OCI-LY7 (cell line): ENCODE measurements around the gene NTF3. TPM values are rescaled to one million over a fixed set of nuclear protein-coding genes. Genes with fewer than 3 reads are reported as not detected.

ENCODE experiments used
- BruUV-seq: library from RNA; stranded (reverse); fragments of 400-500 nt; replicated peaks from 2 replicates; lab custom pipeline; 2021; lab: Mats Ljungman, UMichigan
- CTCF ChIA-PET: fragments of 300-600 bp; sonication (Branson Sonifier 250); formaldehyde crosslinking; loops from one replicate; lab custom pipeline; 2022; ENCODE audit warnings: antibody characterized with exemption; ENCODE audit not compliant: unreplicated experiment; lab: Charles Lee
- POLR2A ChIA-PET: fragments of 300-600 bp; sonication (Branson Sonifier 250); formaldehyde crosslinking; loops from one replicate; lab custom pipeline; 2022; ENCODE audit warnings: antibody characterized with exemption; lab: Charles Lee
- DNase-seq: peaks from one replicate; pipeline ENCODE4 v3.0.0-alpha.2; 2015; ENCODE audit warnings: low spot score
- H2AFZ ChIP-seq: fragments of 200-600 bp; sonication (generic), shearing (Covaris generic); 2 replicates; pipeline ENCODE4 v1.6.1; 2014; ENCODE audit warnings: mild to moderate bottlenecking, antibody characterized with exemption, low read length, moderate library complexity
- H3K27ac ChIP-seq: fragments of 200-600 bp; sonication (generic); 2 replicates; pipeline ENCODE4 v1.5.1; 2014; ENCODE audit warnings: mixed run types, low read depth, mild to moderate bottlenecking, moderate library complexity, low read length, inconsistent platforms; ENCODE audit not compliant: poor library complexity, severe bottlenecking
- H3K36me3 ChIP-seq: fragments of 200-600 bp; sonication (generic); 2 replicates; pipeline ENCODE4 v1.6.1; 2014; ENCODE audit warnings: mild to moderate bottlenecking, antibody characterized with exemption, low read length, moderate library complexity, mixed read lengths; ENCODE audit not compliant: insufficient read depth
- H3K4me1 ChIP-seq: fragments of 200-600 bp; sonication (generic); 2 replicates; pipeline ENCODE4 v1.5.1; 2014; ENCODE audit warnings: mild to moderate bottlenecking, low read length; ENCODE audit not compliant: insufficient read depth, poor library complexity, severe bottlenecking
- H3K4me2 ChIP-seq: fragments of 200-600 bp; sonication (generic); 2 replicates; pipeline ENCODE4 v1.6.1; 2014; ENCODE audit warnings: mild to moderate bottlenecking, low read length
- H3K4me3 ChIP-seq: fragments of 200-600 bp; sonication (generic); 2 replicates; pipeline ENCODE4 v1.5.1; 2014; ENCODE audit warnings: mild to moderate bottlenecking, low read depth, low read length; ENCODE audit not compliant: poor library complexity, severe bottlenecking
- H3K79me2 ChIP-seq: fragments of 200-600 bp; sonication (generic); 2 replicates; pipeline ENCODE4 v1.6.1; 2016; ENCODE audit warnings: low read depth, mild to moderate bottlenecking, low read length, moderate library complexity, mixed read lengths; ENCODE audit not compliant: insufficient read depth
- H3K9me2 ChIP-seq: fragments of 200-600 bp; sonication (generic); 2 replicates; pipeline ENCODE4 v1.6.1; 2016; ENCODE audit warnings: mild to moderate bottlenecking, low read length, mixed read lengths; ENCODE audit not compliant: insufficient read depth
- H3K9me3 ChIP-seq: fragments of 200-600 bp; sonication (generic); 2 replicates; pipeline ENCODE4 v1.6.1; 2014; ENCODE audit warnings: mild to moderate bottlenecking, mixed run types, low read length, mixed read lengths
- H4K20me1 ChIP-seq: fragments of 200-600 bp; sonication (generic); 2 replicates; pipeline ENCODE4 v1.6.1; 2014; ENCODE audit warnings: mild to moderate bottlenecking, antibody characterized with exemption, low read length, moderate library complexity, mixed read lengths; ENCODE audit not compliant: insufficient read depth
- CTCF ChIP-seq: fragments of 200-600 bp; sonication (generic); conservative IDR thresholded peaks from 2 replicates; pipeline ENCODE4 v1.5.1; 2014; ENCODE audit warnings: mild to moderate bottlenecking, antibody characterized with exemption, low read length, moderate library complexity, mixed read lengths
- EZH2phosphoT487 ChIP-seq: fragments of 200-600 bp; sonication (generic); IDR thresholded peaks from 2 replicates; pipeline ENCODE4 v1.6.1; 2018; ENCODE audit warnings: low read depth, borderline replicate concordance, mild to moderate bottlenecking, mixed run types, antibody characterized with exemption, low read length, moderate library complexity, mixed read lengths
- intact Hi-C: fragments of 100-400 bp; cut with micrococcal nuclease; formaldehyde crosslinking; loops from one replicate; pipeline ENCODE4 v1.10.0; 2022; ENCODE audit not compliant: unreplicated experiment
- total RNA-seq, 2 experiments: library from RNA; depleted of rRNA in 1 of 2; stranded (reverse); fragments of >200 nt in 1 of 2; shearing (Covaris generic) in 1 of 2; gene quantifications; 2 replicates each; pipeline ENCODE4 v1.2.3, GENCODE V29; 2014 to 2022

Gene NTF3
- total RNA-seq, 2 experiments from 2014 or later: 9.6 to 11.5 TPM

- no TSS peak for BruUV-seq
- intact Hi-C loops: no loop called here
- TF ChIP-seq EZH2phosphoT487: no peak
- TF ChIP-seq CTCF: no peak
These were observed 81.5 kb downstream of the NTF3 start for GRCh38 chr12:5513406-5513805.

GRCh38 chr12:5514016-5514415 is 82.1 kb downstream of the NTF3 start:
- no peak overlapping the region for H3K27ac ChIP-seq
- H3K4me2 ChIP-seq: no peak overlapping the region
- no peaks in the 10 kb centered on the region for H3K9me3 ChIP-seq
- H3K9me2 ChIP-seq: no peaks in the 10 kb centered on the region
- H4K20me1 ChIP-seq: no peaks in the 10 kb centered on the region
- H3K4me1 ChIP-seq: peaks cover 13% of the 10 kb centered on the region
- BruUV-seq: no TSS peak
- intact Hi-C loops: no loop called here
- ChIA-PET POLR2A (no interaction called here), CTCF (no interaction called here)
- no peak overlapping the region for H3K4me3 ChIP-seq
- DNase-seq: no peak
- TF ChIP-seq CTCF (no peak), EZH2phosphoT487 (no peak)
- H2AFZ ChIP-seq: no peak overlapping the region
- H3K36me3 ChIP-seq: no peaks in the 10 kb centered on the region
- H3K79me2 ChIP-seq: no peaks in the 10 kb centered on the region

More at GRCh38 chr12:5513406-5513805, 81.5 kb downstream of the NTF3 start:
- H3K27ac ChIP-seq: no peak overlapping the region
- no peaks in the 10 kb centered on the region for H3K79me2 ChIP-seq
- H3K36me3 ChIP-seq: no peaks in the 10 kb centered on the region
- H3K9me3 ChIP-seq: no peaks in the 10 kb centered on the region
- H4K20me1 ChIP-seq: no peaks in the 10 kb centered on the region
- no peak overlapping the region for H3K4me3 ChIP-seq
- no peak overlapping the region for H3K4me2 ChIP-seq
- DNase-seq: no peak
- H2AFZ ChIP-seq: no peak overlapping the region
- no peaks in the 10 kb centered on the region for H3K9me2 ChIP-seq
- H3K4me1 ChIP-seq: peaks cover 13% of the 10 kb centered on the region
- POLR2A ChIA-PET: interaction anchor here (0.8 kb wide), 1 partner anchor 140 kb away, joined by 3 read pairs; no protein-coding TSS in a partner anchor
- CTCF ChIA-PET: interaction anchor here (1.4 kb wide), 1 partner anchor 85 kb away, joined by 7 read pairs; no protein-coding TSS in a partner anchor

GRCh38 chr12:5514545-5514944 is 82.6 kb downstream of the NTF3 start:
- Histone ChIP-seq H2AFZ (no peak overlapping the region), H3K27ac (no peak overlapping the region), H3K4me3 (no peak overlapping the region), H3K9me2 (no peaks in the 10 kb centered on the region), H3K36me3 (no peaks in the 10 kb centered on the region), H3K9me3 (no peaks in the 10 kb centered on the region), H3K4me2 (no peak overlapping the region), H3K79me2 (no peaks in the 10 kb centered on the region), H3K4me1 (peaks cover 13% of the 10 kb centered on the region), H4K20me1 (no peaks in the 10 kb centered on the region)
- TF ChIP-seq EZH2phosphoT487 (no peak), CTCF (no peak)
- intact Hi-C loops: no loop called here
- no TSS peak for BruUV-seq
- ChIA-PET CTCF (no interaction called here), POLR2A (no interaction called here)
- DNase-seq: no peak
